ENCODE results near the gene NME5. TPM values are rescaled to one million over a fixed set of nuclear protein-coding genes. Genes with fewer than 3 reads are reported as not detected.

The NME5 gene
- total RNA-seq, 1 donor from 2014 or later: not detected

DNA sequence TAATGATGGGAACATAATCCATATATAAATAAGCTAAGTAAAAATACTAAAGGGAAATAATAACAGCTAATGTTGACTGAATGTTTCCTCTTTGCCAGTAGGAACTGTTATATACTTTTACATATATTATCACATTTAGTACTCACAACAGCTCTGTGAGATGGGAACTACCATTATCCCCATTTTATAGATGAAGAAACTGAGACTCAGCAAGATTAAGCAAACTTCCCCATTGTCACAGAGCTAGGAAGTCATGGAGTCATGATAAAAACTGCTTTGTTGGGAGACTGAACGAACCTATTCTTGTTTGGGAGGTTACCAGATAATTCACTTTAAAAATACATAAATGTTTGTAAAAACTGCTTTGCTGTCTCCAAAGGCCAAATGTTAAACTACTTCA, 32.0 kb downstream of the NME5 start:
- no peaks in the 10 kb centered on the region for H3K4me1 ChIP-seq (ENCODE audit: control insufficient read depth in 3 of 3, insufficient read depth in 3 of 3, low read length in 3 of 3)
- H3K36me3 ChIP-seq (ENCODE audit: control insufficient read depth in 3 of 3, insufficient read depth in 3 of 3, low read length in 3 of 3): no peaks in the 10 kb centered on the region

DNA sequence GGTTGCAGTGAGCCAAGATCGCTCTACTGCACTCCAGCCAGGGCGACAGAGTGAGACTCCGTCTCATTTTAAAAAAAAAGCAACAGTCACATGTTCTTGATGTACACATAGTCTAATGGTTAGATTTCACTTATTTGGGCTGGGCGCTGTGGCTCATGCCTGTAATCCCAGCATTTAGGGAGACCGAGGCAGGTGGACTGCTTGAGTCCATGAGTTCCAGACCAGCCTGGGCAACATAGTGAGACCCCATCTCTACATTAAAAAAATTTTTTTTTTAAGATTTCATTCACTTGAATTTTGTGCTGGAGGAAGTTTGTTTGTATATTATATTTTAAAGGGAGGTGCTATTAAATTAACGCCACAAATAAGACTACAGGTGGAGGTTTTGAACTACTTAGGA, 33.5 kb downstream of the NME5 start:
- peaks cover 0 to 3% (median 0%) of the 10 kb centered on the region in 3 donors for H3K27me3 ChIP-seq (ENCODE audit: control insufficient read depth in 3 of 3, insufficient read depth in 3 of 3, low read length in 3 of 3)
- H3K9me3 ChIP-seq (ENCODE audit: control insufficient read depth in 3 of 3, low read length in 3 of 3): no peaks in the 10 kb centered on the region
- no peak overlapping the region for H3K4me3 ChIP-seq (ENCODE audit: low read length in 3 of 3)
- H3K27ac ChIP-seq (ENCODE audit: low read depth, low read length): no peak overlapping the region
- H3K36me3 ChIP-seq (ENCODE audit: control insufficient read depth in 3 of 3, insufficient read depth in 3 of 3, low read length in 3 of 3): no peaks in the 10 kb centered on the region
- H3K4me1 ChIP-seq (ENCODE audit: control insufficient read depth in 3 of 3, insufficient read depth in 3 of 3, low read length in 3 of 3): no peaks in the 10 kb centered on the region
- H3K9ac ChIP-seq (ENCODE audit: low read depth in 1 of 3, low read length in 3 of 3): no peak overlapping the region

More for the DNA sequence above, 32.0 kb downstream of the NME5 start:
- no peak overlapping the region for H3K4me3 ChIP-seq (ENCODE audit: low read length in 3 of 3)
- H3K27me3 ChIP-seq (ENCODE audit: control insufficient read depth in 3 of 3, insufficient read depth in 3 of 3, low read length in 3 of 3): peaks cover 0 to 3% (median 0%) of the 10 kb centered on the region in 3 donors
- H3K27ac ChIP-seq (ENCODE audit: low read depth, low read length): no peak overlapping the region
- no peak overlapping the region for H3K9ac ChIP-seq (ENCODE audit: low read depth in 1 of 3, low read length in 3 of 3)
- no peaks in the 10 kb centered on the region for H3K9me3 ChIP-seq (ENCODE audit: control insufficient read depth in 3 of 3, low read length in 3 of 3)

DNA sequence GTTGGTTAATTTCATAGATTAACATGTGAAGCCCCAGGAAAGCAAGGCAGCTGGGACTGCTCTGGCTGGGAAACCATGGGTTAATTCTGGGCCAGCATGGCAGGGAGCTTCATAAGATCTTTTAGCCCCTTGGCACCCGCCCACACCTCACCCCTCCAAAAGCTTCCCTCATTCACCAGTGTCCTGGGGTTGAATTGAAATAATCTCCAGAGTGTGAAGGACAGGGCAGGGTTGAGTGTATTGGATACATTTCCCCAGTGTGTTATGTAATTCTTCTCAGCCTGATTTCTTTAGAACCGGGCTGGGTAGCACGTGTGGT, 36.0 kb downstream of the NME5 start:
- Histone ChIP-seq H3K27me3 (ENCODE audit: control insufficient read depth in 3 of 3, insufficient read depth in 3 of 3, low read length in 3 of 3) (peaks cover 0 to 3% (median 0%) of the 10 kb centered on the region in 3 donors), H3K4me3 (ENCODE audit: low read length in 3 of 3) (no peak overlapping the region), H3K9me3 (ENCODE audit: control insufficient read depth in 3 of 3, low read length in 3 of 3) (no peaks in the 10 kb centered on the region), H3K36me3 (ENCODE audit: control insufficient read depth in 3 of 3, insufficient read depth in 3 of 3, low read length in 3 of 3) (no peaks in the 10 kb centered on the region), H3K4me1 (ENCODE audit: control insufficient read depth in 3 of 3, insufficient read depth in 3 of 3, low read length in 3 of 3) (no peaks in the 10 kb centered on the region), H3K9ac (ENCODE audit: low read depth in 1 of 3, low read length in 3 of 3) (no peak overlapping the region), H3K27ac (ENCODE audit: low read depth, low read length) (no peak overlapping the region)

DNA sequence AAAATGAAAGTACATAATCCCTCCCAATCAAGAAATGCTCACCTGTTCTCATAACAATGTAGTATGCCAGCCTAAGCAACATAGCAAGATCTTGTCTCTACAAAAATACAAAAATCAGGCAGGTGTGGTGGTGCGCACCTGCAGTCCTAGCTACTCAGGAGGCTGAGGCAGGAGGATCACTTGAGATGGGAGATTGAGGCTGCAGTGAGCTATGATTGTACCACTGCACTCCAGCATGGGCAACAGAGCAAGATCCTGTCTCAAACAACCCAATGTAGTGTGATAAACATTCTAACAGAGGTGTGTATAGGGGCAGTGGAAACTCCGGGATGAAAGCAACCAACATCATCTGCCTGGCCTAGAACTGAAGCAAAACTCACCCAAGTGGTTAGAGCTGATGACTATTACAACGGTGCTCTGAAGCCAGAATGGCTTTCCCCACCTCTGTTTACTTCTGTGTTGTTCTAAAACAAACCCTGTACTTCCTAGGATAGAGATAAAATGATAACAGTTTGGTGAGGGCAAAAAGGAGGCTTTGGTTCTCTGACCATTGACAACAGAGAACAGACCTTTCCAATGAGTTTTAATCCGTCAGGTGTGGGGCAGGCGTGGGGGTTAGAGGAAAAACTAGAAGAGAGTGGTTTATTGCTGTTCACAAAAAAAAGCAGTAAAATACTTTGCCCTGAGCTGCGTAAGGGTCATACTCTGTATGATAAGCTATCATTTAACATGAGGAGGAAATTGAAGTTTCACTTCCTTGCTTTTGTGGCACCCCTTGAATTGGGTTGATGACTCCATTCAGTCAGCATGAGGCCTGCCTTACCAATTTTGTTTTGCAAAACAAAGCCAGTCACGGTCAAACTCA, 36.5 kb downstream of the NME5 start:
- Histone ChIP-seq H3K4me3 (ENCODE audit: low read length in 3 of 3) (no peak overlapping the region), H3K9me3 (ENCODE audit: control insufficient read depth in 3 of 3, low read length in 3 of 3) (no peaks in the 10 kb centered on the region), H3K9ac (ENCODE audit: low read depth in 1 of 3, low read length in 3 of 3) (no peak overlapping the region), H3K27ac (ENCODE audit: low read depth, low read length) (no peak overlapping the region), H3K4me1 (ENCODE audit: control insufficient read depth in 3 of 3, insufficient read depth in 3 of 3, low read length in 3 of 3) (no peaks in the 10 kb centered on the region), H3K36me3 (ENCODE audit: control insufficient read depth in 3 of 3, insufficient read depth in 3 of 3, low read length in 3 of 3) (no peaks in the 10 kb centered on the region), H3K27me3 (ENCODE audit: control insufficient read depth in 3 of 3, insufficient read depth in 3 of 3, low read length in 3 of 3) (peaks cover 0 to 3% (median 0%) of the 10 kb centered on the region in 3 donors)

DNA sequence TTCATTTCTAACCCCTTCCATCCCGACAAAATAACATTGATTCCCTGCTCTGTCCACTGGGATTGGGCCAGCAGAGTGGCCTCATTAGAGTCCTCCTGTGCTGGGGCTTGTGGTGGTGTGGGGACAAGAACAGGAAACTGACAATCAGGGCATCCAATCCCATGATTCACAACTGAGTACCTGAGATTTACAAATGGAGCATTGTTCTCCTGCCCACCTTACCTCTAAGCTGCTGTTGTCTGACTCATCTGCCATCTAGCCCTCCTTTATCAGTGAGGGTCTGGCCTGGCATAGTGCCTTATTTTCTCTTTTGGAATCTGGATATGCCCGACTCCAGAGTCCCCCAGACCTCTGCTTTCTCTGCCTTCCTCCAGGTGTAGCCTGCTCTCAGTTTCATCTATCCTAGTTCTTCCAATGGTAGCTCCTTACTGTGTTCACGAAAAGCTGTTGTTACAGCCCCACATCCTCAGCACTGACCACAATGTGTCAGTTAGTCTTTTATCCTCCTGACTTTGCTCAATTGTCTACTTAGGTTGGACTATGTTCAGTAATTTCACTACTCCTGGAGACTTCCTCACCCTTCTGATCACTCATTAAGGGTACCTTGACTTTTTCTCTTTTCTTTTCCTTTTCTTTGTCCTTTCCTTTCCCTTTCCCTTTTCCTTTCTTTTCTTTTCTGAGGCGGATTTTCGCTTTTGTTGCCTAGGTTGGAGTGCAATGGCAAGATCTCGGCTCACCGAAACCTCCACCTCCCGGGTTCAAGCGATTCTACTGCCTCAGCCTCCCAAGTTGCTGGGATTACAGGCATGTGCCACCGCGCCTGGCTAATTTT, 42.0 kb downstream of the NME5 start:
- Histone ChIP-seq H3K4me1 (ENCODE audit: control insufficient read depth in 3 of 3, insufficient read depth in 3 of 3, low read length in 3 of 3) (no peaks in the 10 kb centered on the region), H3K9me3 (ENCODE audit: control insufficient read depth in 3 of 3, low read length in 3 of 3) (no peaks in the 10 kb centered on the region), H3K9ac (ENCODE audit: low read depth in 1 of 3, low read length in 3 of 3) (no peak overlapping the region), H3K27ac (ENCODE audit: low read depth, low read length) (no peak overlapping the region), H3K27me3 (ENCODE audit: control insufficient read depth in 3 of 3, insufficient read depth in 3 of 3, low read length in 3 of 3) (no peaks in the 10 kb centered on the region), H3K4me3 (ENCODE audit: low read length in 3 of 3) (no peak overlapping the region), H3K36me3 (ENCODE audit: control insufficient read depth in 3 of 3, insufficient read depth in 3 of 3, low read length in 3 of 3) (no peaks in the 10 kb centered on the region)

DNA sequence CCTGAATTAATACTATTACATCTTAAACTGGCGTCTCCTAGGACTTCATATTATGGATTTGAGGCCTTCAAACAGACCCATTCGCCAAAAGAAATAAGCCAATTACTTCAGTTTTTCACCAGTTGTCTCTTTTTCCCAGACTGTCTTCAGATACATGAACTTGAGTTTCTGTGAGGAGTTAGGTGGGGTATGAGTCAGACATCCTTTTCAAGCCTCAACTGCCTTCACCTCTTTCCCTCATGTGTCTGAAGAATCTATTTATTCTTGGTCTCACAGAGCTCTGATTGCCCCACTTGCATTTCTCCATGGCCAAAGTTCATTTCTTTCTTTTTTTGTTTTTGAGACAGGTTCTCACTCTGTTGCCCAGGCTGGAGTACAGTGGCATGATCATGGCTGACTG, 42.9 kb downstream of the NME5 start:
- Histone ChIP-seq H3K9ac (ENCODE audit: low read depth in 1 of 3, low read length in 3 of 3) (no peak overlapping the region), H3K27me3 (ENCODE audit: control insufficient read depth in 3 of 3, insufficient read depth in 3 of 3, low read length in 3 of 3) (no peaks in the 10 kb centered on the region), H3K9me3 (ENCODE audit: control insufficient read depth in 3 of 3, low read length in 3 of 3) (no peaks in the 10 kb centered on the region), H3K4me3 (ENCODE audit: low read length in 3 of 3) (no peak overlapping the region), H3K4me1 (ENCODE audit: control insufficient read depth in 3 of 3, insufficient read depth in 3 of 3, low read length in 3 of 3) (no peaks in the 10 kb centered on the region), H3K27ac (ENCODE audit: low read depth, low read length) (no peak overlapping the region), H3K36me3 (ENCODE audit: control insufficient read depth in 3 of 3, insufficient read depth in 3 of 3, low read length in 3 of 3) (no peaks in the 10 kb centered on the region)

DNA sequence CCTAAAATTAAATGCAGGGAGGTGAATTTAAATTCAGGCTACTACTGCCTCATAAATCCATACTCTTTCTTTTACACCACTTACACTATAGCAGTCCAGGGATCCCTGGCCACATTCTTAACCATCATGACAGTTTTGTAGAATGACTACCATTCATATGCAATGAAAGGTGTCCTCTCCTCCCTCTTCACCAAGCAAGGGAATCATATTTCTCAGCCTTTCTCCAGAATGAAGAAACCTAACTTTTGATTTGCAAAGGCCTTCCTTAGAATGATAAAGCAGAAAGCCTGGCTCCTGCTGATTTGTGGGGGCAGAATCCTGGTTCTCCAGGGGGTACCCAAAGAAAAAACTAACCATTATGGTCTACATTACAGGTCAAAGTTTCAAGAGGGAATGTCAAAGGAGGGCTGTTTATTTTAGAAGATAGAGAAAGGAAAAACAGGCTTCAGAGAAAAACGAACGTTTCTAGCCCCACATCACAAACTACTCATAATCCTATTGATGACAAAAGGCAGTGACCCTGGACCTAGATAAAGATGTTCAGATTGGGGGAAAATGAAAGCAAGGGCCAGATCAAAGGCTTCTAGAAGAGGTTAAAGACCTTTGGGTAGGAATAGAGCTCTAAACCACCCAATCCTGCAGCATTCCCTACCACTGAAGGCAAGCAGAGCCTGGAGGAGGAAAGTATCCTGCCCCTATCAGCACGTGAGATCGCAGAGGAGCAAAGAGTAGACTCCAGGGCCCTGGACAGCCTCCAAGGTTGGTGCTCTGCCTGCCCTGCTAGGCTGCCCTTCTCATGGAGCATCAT, 43.9 kb downstream of the NME5 start:
- H3K9ac ChIP-seq (ENCODE audit: low read depth in 1 of 3, low read length in 3 of 3): no peak overlapping the region
- no peak overlapping the region for H3K27ac ChIP-seq (ENCODE audit: low read depth, low read length)
- H3K36me3 ChIP-seq (ENCODE audit: control insufficient read depth in 3 of 3, insufficient read depth in 3 of 3, low read length in 3 of 3): no peaks in the 10 kb centered on the region
- no peaks in the 10 kb centered on the region for H3K27me3 ChIP-seq (ENCODE audit: control insufficient read depth in 3 of 3, insufficient read depth in 3 of 3, low read length in 3 of 3)
- no peak overlapping the region for H3K4me3 ChIP-seq (ENCODE audit: low read length in 3 of 3)
- H3K9me3 ChIP-seq (ENCODE audit: control insufficient read depth in 3 of 3, low read length in 3 of 3): no peaks in the 10 kb centered on the region
- H3K4me1 ChIP-seq (ENCODE audit: control insufficient read depth in 3 of 3, insufficient read depth in 3 of 3, low read length in 3 of 3): no peaks in the 10 kb centered on the region

DNA sequence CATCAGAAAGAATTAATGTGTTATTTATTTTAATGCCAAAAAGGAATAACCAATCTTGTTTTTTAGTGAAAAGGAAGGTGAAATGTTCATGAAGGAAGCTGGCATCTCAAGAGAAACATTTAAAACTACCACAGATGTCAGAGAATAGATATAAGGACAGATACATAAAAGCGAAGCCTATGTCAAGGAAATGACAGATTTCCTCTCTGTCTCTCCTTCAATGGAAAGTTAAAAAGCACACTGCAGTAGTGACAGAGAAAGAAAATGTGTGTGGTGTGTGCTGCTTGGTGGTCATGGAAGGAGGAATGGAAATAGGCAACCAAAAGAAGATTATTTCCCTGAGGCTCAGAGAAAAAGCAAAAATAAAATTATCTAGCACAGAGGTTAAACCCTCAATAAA, 46.2 kb downstream of the NME5 start:
- Histone ChIP-seq H3K9ac (ENCODE audit: low read depth in 1 of 3, low read length in 3 of 3) (no peak overlapping the region), H3K4me1 (ENCODE audit: control insufficient read depth in 3 of 3, insufficient read depth in 3 of 3, low read length in 3 of 3) (no peaks in the 10 kb centered on the region), H3K36me3 (ENCODE audit: control insufficient read depth in 3 of 3, insufficient read depth in 3 of 3, low read length in 3 of 3) (no peaks in the 10 kb centered on the region), H3K27ac (ENCODE audit: low read depth, low read length) (no peak overlapping the region), H3K9me3 (ENCODE audit: control insufficient read depth in 3 of 3, low read length in 3 of 3) (no peaks in the 10 kb centered on the region), H3K27me3 (ENCODE audit: control insufficient read depth in 3 of 3, insufficient read depth in 3 of 3, low read length in 3 of 3) (no peaks in the 10 kb centered on the region), H3K4me3 (ENCODE audit: low read length in 3 of 3) (no peak overlapping the region)

DNA sequence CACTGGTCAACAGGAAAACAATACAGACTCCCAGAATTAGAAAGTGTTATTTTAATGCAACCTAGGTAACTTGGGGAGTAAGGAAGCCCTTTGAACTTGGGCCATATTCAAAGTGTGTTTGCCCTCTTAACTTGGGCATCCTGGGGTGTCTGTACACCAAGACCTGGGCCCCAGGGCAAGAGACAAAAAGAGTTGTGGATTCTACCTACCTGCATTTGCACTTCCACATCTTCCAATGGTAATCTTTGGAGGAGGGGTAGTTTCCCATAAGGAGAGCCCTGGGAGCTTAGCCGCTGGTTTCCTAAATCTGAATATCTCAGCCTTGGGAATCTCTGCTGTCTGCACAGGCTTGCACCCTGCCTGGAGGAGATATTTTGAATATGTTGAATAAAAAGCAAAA, 46.9 kb downstream of the NME5 start:
- no peaks in the 10 kb centered on the region for H3K9me3 ChIP-seq (ENCODE audit: control insufficient read depth in 3 of 3, low read length in 3 of 3)
- no peaks in the 10 kb centered on the region for H3K4me1 ChIP-seq (ENCODE audit: control insufficient read depth in 3 of 3, insufficient read depth in 3 of 3, low read length in 3 of 3)
- H3K36me3 ChIP-seq (ENCODE audit: control insufficient read depth in 3 of 3, insufficient read depth in 3 of 3, low read length in 3 of 3): no peaks in the 10 kb centered on the region
- H3K27me3 ChIP-seq (ENCODE audit: control insufficient read depth in 3 of 3, insufficient read depth in 3 of 3, low read length in 3 of 3): no peaks in the 10 kb centered on the region
- no peak overlapping the region for H3K9ac ChIP-seq (ENCODE audit: low read depth in 1 of 3, low read length in 3 of 3)
- H3K27ac ChIP-seq (ENCODE audit: low read depth, low read length): no peak overlapping the region
- no peak overlapping the region for H3K4me3 ChIP-seq (ENCODE audit: low read length in 3 of 3)

Measured in skeletal muscle tissue (tissue), 4 donors.